Measurements from ENCODE around the gene SLC9A8. TPM values are rescaled to one million over a fixed set of nuclear protein-coding genes. Genes with fewer than 3 reads are reported as not detected.

Gene SLC9A8
- polyA plus RNA-seq, 1 donor from 2014 or later, result 6.7 TPM

DNA sequence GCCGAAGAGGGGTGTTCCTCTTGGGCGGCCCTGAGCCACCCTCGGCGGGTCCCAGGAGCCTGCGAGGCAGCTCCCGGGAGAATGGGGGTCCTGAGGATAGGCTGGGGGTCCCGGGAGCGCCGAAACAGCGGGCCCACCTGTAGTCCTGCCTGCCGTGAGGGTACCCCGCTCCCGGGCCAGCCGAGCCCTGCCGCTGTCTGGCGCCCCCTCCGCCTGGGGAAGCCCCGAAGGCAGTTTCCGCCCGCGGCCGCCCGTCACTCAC lies 102.4 kb downstream of the SLC9A8 start:
- H3F3A ChIP-seq (ENCODE audit: insufficient read depth, low read length, poor library complexity, severe bottlenecking), result no peaks in the 10 kb centered on the region
- no peaks in the 10 kb centered on the region for H3K36me3 ChIP-seq (ENCODE audit: insufficient read depth, low read length)
- TF ChIP-seq EP300 (conservative IDR thresholded peaks at IDR 0.05; ENCODE audit: poor library complexity, severe bottlenecking), result no peak
- TF ChIP-seq, protein P1, sequence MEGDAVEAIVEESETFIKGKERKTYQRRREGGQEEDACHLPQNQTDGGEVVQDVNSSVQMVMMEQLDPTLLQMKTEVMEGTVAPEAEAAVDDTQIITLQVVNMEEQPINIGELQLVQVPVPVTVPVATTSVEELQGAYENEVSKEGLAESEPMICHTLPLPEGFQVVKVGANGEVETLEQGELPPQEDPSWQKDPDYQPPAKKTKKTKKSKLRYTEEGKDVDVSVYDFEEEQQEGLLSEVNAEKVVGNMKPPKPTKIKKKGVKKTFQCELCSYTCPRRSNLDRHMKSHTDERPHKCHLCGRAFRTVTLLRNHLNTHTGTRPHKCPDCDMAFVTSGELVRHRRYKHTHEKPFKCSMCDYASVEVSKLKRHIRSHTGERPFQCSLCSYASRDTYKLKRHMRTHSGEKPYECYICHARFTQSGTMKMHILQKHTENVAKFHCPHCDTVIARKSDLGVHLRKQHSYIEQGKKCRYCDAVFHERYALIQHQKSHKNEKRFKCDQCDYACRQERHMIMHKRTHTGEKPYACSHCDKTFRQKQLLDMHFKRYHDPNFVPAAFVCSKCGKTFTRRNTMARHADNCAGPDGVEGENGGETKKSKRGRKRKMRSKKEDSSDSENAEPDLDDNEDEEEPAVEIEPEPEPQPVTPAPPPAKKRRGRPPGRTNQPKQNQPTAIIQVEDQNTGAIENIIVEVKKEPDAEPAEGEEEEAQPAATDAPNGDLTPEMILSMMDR (IDR thresholded peaks at IDR 0.05; ENCODE audit: poor library complexity, severe bottlenecking), result peak; percentile 48
- H2AFZ ChIP-seq (ENCODE audit: low read depth, low read length), result peak overlapping the region; percentile 94
- peak overlapping the region; percentile 96 for H3K9ac ChIP-seq (ENCODE audit: low read length)
- no peaks in the 10 kb centered on the region for H4K20me1 ChIP-seq (ENCODE audit: insufficient read depth)
- H3K27ac ChIP-seq (ENCODE audit: low read length), result peak overlapping the region; percentile 99
- peak overlapping the region; percentile 83 for H3K4me2 ChIP-seq (ENCODE audit: low read length)
- H3K27me3 ChIP-seq (ENCODE audit: insufficient read depth, low read depth, low read length), result no peaks in the 10 kb centered on the region
- H3K79me2 ChIP-seq (replicated peaks; ENCODE audit: insufficient read depth, low read length), result peaks cover 36% of the 10 kb centered on the region
- H3K4me3 ChIP-seq (ENCODE audit: low read length), result peak overlapping the region; percentile 88
- H3K9me3 ChIP-seq (ENCODE audit: low read length), result no peaks in the 10 kb centered on the region
- H3K9me2 ChIP-seq (ENCODE audit: insufficient read depth, low read length), result no peaks in the 10 kb centered on the region

DNA sequence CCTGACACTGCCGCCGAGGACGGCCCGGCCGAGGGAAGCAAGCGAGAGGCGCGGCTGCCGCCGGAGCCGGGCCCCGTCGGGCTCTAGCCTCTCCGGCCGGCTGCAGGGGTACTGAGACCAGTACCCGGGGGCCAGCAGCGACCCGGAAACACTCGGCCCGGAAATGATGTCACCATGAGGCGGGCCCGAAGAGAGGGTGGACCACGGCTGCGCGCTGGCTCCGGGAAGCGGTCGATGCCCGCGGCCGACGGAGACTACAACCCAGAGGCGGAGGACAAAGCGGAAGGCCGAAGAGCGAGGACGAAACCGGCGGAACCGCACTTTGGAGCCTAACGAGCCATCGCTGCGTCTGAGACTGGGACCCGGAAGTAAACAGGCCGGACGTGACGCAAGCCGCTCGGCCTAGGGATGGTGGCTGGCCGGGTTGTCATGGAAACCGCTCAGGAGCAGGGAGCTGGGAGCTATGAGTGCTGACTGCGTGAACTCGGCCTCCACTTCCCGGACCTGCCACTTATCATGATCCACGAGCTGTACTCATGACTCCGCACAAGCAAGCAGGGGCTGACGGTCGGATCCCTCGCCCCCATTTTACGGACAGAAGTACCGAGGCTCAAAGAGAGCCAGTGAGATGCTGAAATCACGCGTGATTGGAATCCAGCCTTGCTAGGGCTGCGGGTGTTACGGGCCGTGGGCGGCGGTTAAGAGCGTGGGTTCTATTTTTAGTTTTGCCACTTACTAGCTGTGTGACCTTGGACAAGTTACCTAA lies 102.9 kb downstream of the SLC9A8 start, which contains the start of gene SPATA2:
SPATA2 (minus strand) TSS at position 150 of the 766 bp plus-strand sequence. CDS start 7,039 bp downstream, outside the sequence.
- H2AFZ ChIP-seq (ENCODE audit: low read depth, low read length), result peak within 1 kb of the TSS; percentile 94
- H3K79me2 ChIP-seq (replicated peaks; ENCODE audit: insufficient read depth, low read length), result peaks cover 36% of the 10 kb centered on the region
- H3K27ac ChIP-seq (ENCODE audit: low read length), result peak within 1 kb of the TSS; percentile 99
- H3K9me2 ChIP-seq (ENCODE audit: insufficient read depth, low read length), result no peaks in the 10 kb centered on the region
- peak within 1 kb of the TSS; percentile 88 for H3K4me3 ChIP-seq (ENCODE audit: low read length)
- H3K27me3 ChIP-seq (ENCODE audit: insufficient read depth, low read depth, low read length), result no peaks in the 10 kb centered on the region
- peak within 1 kb of the TSS; percentile 96 for H3K9ac ChIP-seq (ENCODE audit: low read length)
- peak within 1 kb of the TSS; percentile 83 for H3K4me2 ChIP-seq (ENCODE audit: low read length)
- TF ChIP-seq MXI1 (conservative IDR thresholded peaks at IDR 0.05; ENCODE audit: poor library complexity, severe bottlenecking) (peak; percentile 73), TAF1 (IDR thresholded peaks at IDR 0.05; ENCODE audit: low read depth) (peak; percentile 73), POLR2AphosphoS5 (IDR thresholded peaks at IDR 0.05) (peak; percentile 62), SMC3 (conservative IDR thresholded peaks at IDR 0.05; ENCODE audit: poor library complexity) (peak; percentile 22), EZH2 (IDR thresholded peaks at IDR 0.05; ENCODE audit: borderline replicate concordance, insufficient read depth, low read length, poor library complexity, severe bottlenecking) (no peak), RAD21 (conservative IDR thresholded peaks at IDR 0.05) (peak; percentile 8), EP300 (conservative IDR thresholded peaks at IDR 0.05; ENCODE audit: poor library complexity, severe bottlenecking) (peak; percentile 64)
- TF ChIP-seq, protein P1 (IDR thresholded peaks at IDR 0.05; ENCODE audit: poor library complexity, severe bottlenecking), result no peak
- TF ChIP-seq, protein P2, sequence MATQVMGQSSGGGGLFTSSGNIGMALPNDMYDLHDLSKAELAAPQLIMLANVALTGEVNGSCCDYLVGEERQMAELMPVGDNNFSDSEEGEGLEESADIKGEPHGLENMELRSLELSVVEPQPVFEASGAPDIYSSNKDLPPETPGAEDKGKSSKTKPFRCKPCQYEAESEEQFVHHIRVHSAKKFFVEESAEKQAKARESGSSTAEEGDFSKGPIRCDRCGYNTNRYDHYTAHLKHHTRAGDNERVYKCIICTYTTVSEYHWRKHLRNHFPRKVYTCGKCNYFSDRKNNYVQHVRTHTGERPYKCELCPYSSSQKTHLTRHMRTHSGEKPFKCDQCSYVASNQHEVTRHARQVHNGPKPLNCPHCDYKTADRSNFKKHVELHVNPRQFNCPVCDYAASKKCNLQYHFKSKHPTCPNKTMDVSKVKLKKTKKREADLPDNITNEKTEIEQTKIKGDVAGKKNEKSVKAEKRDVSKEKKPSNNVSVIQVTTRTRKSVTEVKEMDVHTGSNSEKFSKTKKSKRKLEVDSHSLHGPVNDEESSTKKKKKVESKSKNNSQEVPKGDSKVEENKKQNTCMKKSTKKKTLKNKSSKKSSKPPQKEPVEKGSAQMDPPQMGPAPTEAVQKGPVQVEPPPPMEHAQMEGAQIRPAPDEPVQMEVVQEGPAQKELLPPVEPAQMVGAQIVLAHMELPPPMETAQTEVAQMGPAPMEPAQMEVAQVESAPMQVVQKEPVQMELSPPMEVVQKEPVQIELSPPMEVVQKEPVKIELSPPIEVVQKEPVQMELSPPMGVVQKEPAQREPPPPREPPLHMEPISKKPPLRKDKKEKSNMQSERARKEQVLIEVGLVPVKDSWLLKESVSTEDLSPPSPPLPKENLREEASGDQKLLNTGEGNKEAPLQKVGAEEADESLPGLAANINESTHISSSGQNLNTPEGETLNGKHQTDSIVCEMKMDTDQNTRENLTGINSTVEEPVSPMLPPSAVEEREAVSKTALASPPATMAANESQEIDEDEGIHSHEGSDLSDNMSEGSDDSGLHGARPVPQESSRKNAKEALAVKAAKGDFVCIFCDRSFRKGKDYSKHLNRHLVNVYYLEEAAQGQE (IDR thresholded peaks at IDR 0.05; ENCODE audit: borderline replicate concordance), result peak; percentile 51
- no peaks in the 10 kb centered on the region for H3K36me3 ChIP-seq (ENCODE audit: insufficient read depth, low read length)
- no peaks in the 10 kb centered on the region for H3F3A ChIP-seq (ENCODE audit: insufficient read depth, low read length, poor library complexity, severe bottlenecking)
- H4K20me1 ChIP-seq (ENCODE audit: insufficient read depth), result no peaks in the 10 kb centered on the region
- H3K9me3 ChIP-seq (ENCODE audit: low read length), result no peaks in the 10 kb centered on the region

Measured in neural cell (in vitro differentiated cells).